K562 (cell line): ENCODE measurements around the gene CTSH. TPM values are rescaled to one million over a fixed set of nuclear protein-coding genes. Genes with fewer than 3 reads are reported as not detected.
A peak's percentile ranks its signal among the peaks of the same experiment; 100 is the strongest.

Experiments
- ATF3 ChIP-seq, 2 experiments: fragments of 450-650 bp in 1 of 2; sonication (generic) in 1 of 2; formaldehyde crosslinking in 1 of 2; IDR thresholded peaks in 1 of 2; conservative IDR thresholded peaks in 1 of 2; 2 replicates each; pipeline versions ENCODE4 v1.6.1 to v1.8.1; 2016 to 2023; ENCODE audit warnings: mild to moderate bottlenecking in 2 of 2, moderate library complexity in 2 of 2, inconsistent platforms in 1 of 2, missing genetic modification reagents in 1 of 2
- CCNT2 ChIP-seq: IDR thresholded peaks from 2 replicates; pipeline ENCODE4 v1.6.1; 2011; ENCODE audit warnings: borderline replicate concordance, low read depth, mild to moderate bottlenecking, moderate library complexity, mixed read lengths, low read length; ENCODE audit not compliant: insufficient read length; ENCODE audit errors: extremely low read depth
- CHD4 ChIP-seq: fragments of 200-600 bp; sonication (generic); IDR thresholded peaks from 3 replicates; pipeline ENCODE4 v1.6.1; 2012; ENCODE audit warnings: low read depth, mild to moderate bottlenecking, mixed read lengths, low read length, inconsistent platforms; ENCODE audit not compliant: insufficient read depth, insufficient replicate concordance, poor library complexity, severe bottlenecking
- CUX1 ChIP-seq: fragments of 200-800 bp; sonication (Bioruptor generic); IDR thresholded peaks from 2 replicates; pipeline ENCODE4 v1.6.1; 2016; ENCODE audit warnings: missing genetic modification characterization, missing compliant biosample characterization
- EGR1 ChIP-seq: fragments of 450-650 bp; conservative IDR thresholded peaks from 2 replicates; pipeline ENCODE4 v1.6.1; 2017; ENCODE audit warnings: mild to moderate bottlenecking
- FOXJ3 ChIP-seq: sonication (generic); formaldehyde crosslinking; IDR thresholded peaks from 2 replicates; pipeline ENCODE4 v1.4.0; 2020; ENCODE audit warnings: mild to moderate bottlenecking, missing genetic modification reagents
- GATAD2A ChIP-seq: fragments of 450-650 bp; IDR thresholded peaks from 2 replicates; pipeline ENCODE4 v1.6.1; 2017
- HNRNPH1 ChIP-seq: fragments of 200-400 bp; formaldehyde crosslinking; optimal IDR thresholded peaks from 2 replicates; pipeline ENCODE3; 2017; ENCODE audit warnings: low read depth, mild to moderate bottlenecking, low read length, moderate library complexity
- MYNN ChIP-seq, 2 experiments: sonication (generic); formaldehyde crosslinking in 1 of 2; IDR thresholded peaks; 2 replicates each; pipeline versions ENCODE4 v1.5.0 to v1.6.1; 2016 to 2020; ENCODE audit warnings: antibody characterized with exemption in 1 of 2, missing genetic modification reagents in 1 of 2
- SIN3B ChIP-seq: fragments of 450-650 bp; IDR thresholded peaks from 2 replicates; pipeline ENCODE4 v1.6.1; 2017; ENCODE audit warnings: low read depth, mild to moderate bottlenecking, moderate library complexity
- SMAD1 ChIP-seq: fragments of 150-350 bp; IDR thresholded peaks from 2 replicates; pipeline ENCODE4 v1.6.1; 2014; ENCODE audit warnings: low read length, low read depth; ENCODE audit not compliant: partially characterized antibody
- SNRNP70 ChIP-seq: fragments of 200-400 bp; formaldehyde crosslinking; optimal IDR thresholded peaks from 2 replicates; pipeline ENCODE3; 2017; ENCODE audit warnings: low read depth, low read length
- SRF ChIP-seq, 2 experiments: fragments of 250-450, 450-650 bp in 1 of 2; sonication (Bioruptor Pico) in 1 of 2; sonication (generic) in 1 of 2; formaldehyde crosslinking; IDR thresholded peaks; 2 replicates each; pipeline versions ENCODE4 v1.5.0 to v1.5.1; 2020 to 2022; ENCODE audit warnings: mild to moderate bottlenecking in 1 of 2, missing genetic modification reagents in 1 of 2
- TCF7 ChIP-seq: sonication (generic); IDR thresholded peaks from 2 replicates; pipeline ENCODE4 v1.6.1; 2016; ENCODE audit warnings: antibody characterized with exemption, borderline replicate concordance
- TCFL5 ChIP-seq: fragments of 250-450 bp; sonication (Bioruptor Pico); conservative IDR thresholded peaks from 2 replicates; pipeline ENCODE4 v1.6.1; 2021; ENCODE audit warnings: mild to moderate bottlenecking, moderate library complexity, matching md5 sums
- TFAP4 ChIP-seq: sonication (generic); formaldehyde crosslinking; IDR thresholded peaks from 2 replicates; pipeline ENCODE4 v1.8.0; 2022; ENCODE audit warnings: missing genetic modification reagents, mild to moderate bottlenecking, moderate library complexity, borderline replicate concordance
- TSC22D4 ChIP-seq: fragments of 450-650 bp; IDR thresholded peaks from 2 replicates; pipeline ENCODE4 v1.6.1; 2016; ENCODE audit warnings: missing genetic modification characterization, missing biosample characterization, control low read depth
- ZNF354B ChIP-seq: fragments of 250-450 bp; sonication (Bioruptor Pico); IDR thresholded peaks from 2 replicates; pipeline ENCODE4 v1.4.0; 2020
- ZNF583 ChIP-seq: fragments of 250-450 bp; sonication (Bioruptor Pico); IDR thresholded peaks from 2 replicates; pipeline ENCODE4 v1.4.0; 2020
- ZNF668 ChIP-seq: fragments of 250-450 bp; sonication (Bioruptor Pico); IDR thresholded peaks from 2 replicates; pipeline ENCODE4 v1.8.0; 2022; ENCODE audit warnings: mild to moderate bottlenecking, inconsistent platforms
- ZSCAN29 ChIP-seq: fragments of 450-650 bp; IDR thresholded peaks from 2 replicates; pipeline ENCODE4 v1.6.1; 2017
- polyA plus RNA-seq, 8 experiments: library from polyadenylated mRNA; depleted of rRNA in 4 of 8; stranded (reverse) in 5 of 8; unstranded in 3 of 8; fragments of >200 nt; fragmentation: Nextera tagmentation in 2 of 8; fragmentation: Illumina TruSeq in 1 of 8; extraction: Ambion mirVana in 2 of 8; extraction: Trizol in 1 of 8; gene quantifications; 2 replicates each; pipeline versions ENCODE4 v1.2.1 to v1.2.3, GENCODE V29; 2011 to 2014; ENCODE audit warnings: inconsistent platforms in 1 of 8, missing spikeins in 1 of 8
- total RNA-seq, 7 experiments: library from RNA; depleted of rRNA in 6 of 7; stranded (reverse); fragments of >200 nt in 6 of 7; fragmentation: Illumina TruSeq in 2 of 7; extraction: Trizol in 2 of 7; gene quantifications; 2 replicates each; pipeline versions ENCODE4 v1.2.1 to v1.2.3, GENCODE V29; 2011 to 2021; ENCODE audit warnings: low replicate concordance in 1 of 7

The CTSH gene
- total and polyA plus RNA-seq, 9 of the 15 experiments (the other 6 are each of a cell fraction or from before 2014, with no cell fraction given): 15.0 to 462 (median 173) TPM

GRCh38 chr15:78872972-78873792 is 71.7 kb downstream of the CTSH start (continued):
- TF ChIP-seq SIN3B (peak; percentile 17; the same call in 1 of the 2 replicates), ZNF354B (CRISPR knock-in tag) (no peak), GATAD2A (no peak), ZNF668 (CRISPR knock-in tag) (no peak), FOXJ3 (no peak), CCNT2 (no peak), SNRNP70 (no peak), ATF3 (IDR thresholded peaks at IDR 0.05) (0 out of 2 replicates have a peak, but pooled peaks have one; percentile 19), ATF3 (CRISPR knock-in tag; conservative IDR thresholded peaks at IDR 0.05) (no peak), SRF (CRISPR knock-in tag; IDR thresholded peaks at IDR 0.05) (no peak), EGR1 (peak; percentile 91), CUX1 (no peak), TFAP4 (CRISPR knock-in tag) (peak; percentile 87), TSC22D4 (tag) (no peak), SMAD1 (no peak), HNRNPH1 (no peak), ZNF583 (CRISPR knock-in tag) (no peak), TCF7 (0 out of 2 replicates have a peak, but pooled peaks have one; percentile 35), CHD4 (no peak), MYNN (IDR thresholded peaks at IDR 0.05) (0 out of 2 replicates have a peak, but pooled peaks have one; percentile 53), MYNN (CRISPR knock-in tag; IDR thresholded peaks at IDR 0.05) (no peak), ZSCAN29 (no peak), TCFL5 (no peak)
